ENCODE data around the gene ZCWPW1. TPM values are rescaled to one million over a fixed set of nuclear protein-coding genes. Genes with fewer than 3 reads are reported as not detected.
A peak's percentile ranks its signal among the peaks of the same experiment; 100 is the strongest.

ZCWPW1 gene
- total and polyA plus RNA-seq, 2 donors (not counting 1 experiment from before 2014, with no cell fraction given) = 1.1 to 2.8 TPM

- peak; percentile 92 to 97 for DNase-seq (ENCODE audit: low read depth in 2 of 2)
- Histone ChIP-seq H3K4me2 (ENCODE audit: extremely low read depth, insufficient read depth, low read length) (peak within 1 kb of the TSS; percentile 98), H3K9me3 (ENCODE audit: control insufficient read depth, insufficient read depth, low read depth, low read length) (no peaks in the 10 kb centered on the region), H3K27me3 (ENCODE audit: control insufficient read depth, insufficient read depth, low read length) (no peaks in the 10 kb centered on the region), H4K20me1 (ENCODE audit: control insufficient read depth, extremely low read depth, insufficient read depth, low read length) (no peaks in the 10 kb centered on the region), H3K9ac (ENCODE audit: insufficient read depth, low read length) (peak within 1 kb of the TSS; percentile 99), H3K4me3 (replicated peaks in 1 of 4; ENCODE audit: control extremely low read depth in 1 of 4, insufficient read depth in 1 of 4, low read depth in 3 of 4, low read length in 4 of 4) (peak within 1 kb of the TSS; percentile 75 to 88 (median 78)), H3K36me3 (ENCODE audit: control insufficient read depth, insufficient read depth, low read length) (peaks cover 15% of the 10 kb centered on the region), H2AFZ (ENCODE audit: low read length) (no peak within 1 kb of the TSS), H3K79me2 (ENCODE audit: control insufficient read depth, insufficient read depth, low read length) (peaks cover 41% of the 10 kb centered on the region), H3K4me1 (ENCODE audit: control insufficient read depth, extremely low read depth, insufficient read depth, low read length) (peaks cover 4% of the 10 kb centered on the region), H3K27ac (ENCODE audit: insufficient read depth, low read length) (peak within 1 kb of the TSS; percentile 100)
- no peak for TF ChIP-seq EZH2 (IDR thresholded peaks at IDR 0.05; ENCODE audit: low read length, missing control alignments)
- TF ChIP-seq CTCF (conservative IDR thresholded peaks at IDR 0.05 in 1 of 2, IDR thresholded peaks at IDR 0.05 in 1 of 2; ENCODE audit: low read depth in 1 of 2, low read length in 2 of 2) = no peak
Observed at GRCh38 chr7:100429637-100430492, 1.4 kb upstream of the ZCWPW1 start, which contains the start of gene MEPCE. Gene MEPCE, plus strand, starts transcription at chr7:100429831. Its CDS starts 188 bp downstream, at chr7:100430019.

GRCh38 chr7:100428967-100429636 is 599 bp upstream of the ZCWPW1 start:
- Histone ChIP-seq H3K27me3 (ENCODE audit: control insufficient read depth, insufficient read depth, low read length) (no peaks in the 10 kb centered on the region), H3K79me2 (ENCODE audit: control insufficient read depth, insufficient read depth, low read length) (peaks cover 34% of the 10 kb centered on the region), H4K20me1 (ENCODE audit: control insufficient read depth, extremely low read depth, insufficient read depth, low read length) (no peaks in the 10 kb centered on the region), H3K4me3 (replicated peaks in 1 of 4; ENCODE audit: control extremely low read depth in 1 of 4, insufficient read depth in 1 of 4, low read depth in 3 of 4, low read length in 4 of 4) (peak overlapping the region; percentile 75 to 88 (median 76)), H3K9me3 (ENCODE audit: control insufficient read depth, insufficient read depth, low read depth, low read length) (no peaks in the 10 kb centered on the region), H3K27ac (ENCODE audit: insufficient read depth, low read length) (peak overlapping the region; percentile 100), H2AFZ (ENCODE audit: low read length) (no peak overlapping the region), H3K36me3 (ENCODE audit: control insufficient read depth, insufficient read depth, low read length) (peaks cover 13% of the 10 kb centered on the region), H3K9ac (ENCODE audit: insufficient read depth, low read length) (peak overlapping the region; percentile 99), H3K4me1 (ENCODE audit: control insufficient read depth, extremely low read depth, insufficient read depth, low read length) (peaks cover 4% of the 10 kb centered on the region), H3K4me2 (ENCODE audit: extremely low read depth, insufficient read depth, low read length) (peak overlapping the region; percentile 98)
- TF ChIP-seq CTCF (conservative IDR thresholded peaks at IDR 0.05 in 1 of 2, IDR thresholded peaks at IDR 0.05 in 1 of 2; ENCODE audit: low read depth in 1 of 2, low read length in 2 of 2) (no peak), EZH2 (IDR thresholded peaks at IDR 0.05; ENCODE audit: low read length, missing control alignments) (no peak)
- peak; percentile 99 to 100 for DNase-seq (ENCODE audit: low read depth in 2 of 2)

GRCh38 chr7:100427762-100428198 is 723 bp downstream of the ZCWPW1 start:
- H4K20me1 ChIP-seq (ENCODE audit: control insufficient read depth, extremely low read depth, insufficient read depth, low read length) = no peaks in the 10 kb centered on the region
- no peaks in the 10 kb centered on the region for H3K9me3 ChIP-seq (ENCODE audit: control insufficient read depth, insufficient read depth, low read depth, low read length)
- peaks cover 4% of the 10 kb centered on the region for H3K4me1 ChIP-seq (ENCODE audit: control insufficient read depth, extremely low read depth, insufficient read depth, low read length)
- no peaks in the 10 kb centered on the region for H3K27me3 ChIP-seq (ENCODE audit: control insufficient read depth, insufficient read depth, low read length)
- H3K4me2 ChIP-seq (ENCODE audit: extremely low read depth, insufficient read depth, low read length) = peak overlapping the region; percentile 51
- DNase-seq (ENCODE audit: low read depth in 2 of 2) = no peak
- TF ChIP-seq CTCF (conservative IDR thresholded peaks at IDR 0.05 in 1 of 2, IDR thresholded peaks at IDR 0.05 in 1 of 2; ENCODE audit: low read depth in 1 of 2, low read length in 2 of 2) (no peak), EZH2 (IDR thresholded peaks at IDR 0.05; ENCODE audit: low read length, missing control alignments) (no peak)
- H3K27ac ChIP-seq (ENCODE audit: insufficient read depth, low read length) = peak overlapping the region; percentile 100
- H3K36me3 ChIP-seq (ENCODE audit: control insufficient read depth, insufficient read depth, low read length) = peaks cover 3% of the 10 kb centered on the region
- peaks cover 23% of the 10 kb centered on the region for H3K79me2 ChIP-seq (ENCODE audit: control insufficient read depth, insufficient read depth, low read length)
- H3K9ac ChIP-seq (ENCODE audit: insufficient read depth, low read length) = peak overlapping the region; percentile 99
- peak overlapping the region; percentile 60 to 76 (median 69) for H3K4me3 ChIP-seq (replicated peaks in 1 of 4; ENCODE audit: control extremely low read depth in 1 of 4, insufficient read depth in 1 of 4, low read depth in 3 of 4, low read length in 4 of 4)
- H2AFZ ChIP-seq (ENCODE audit: low read length) = peak overlapping the region; percentile 98
